Lung (tissue), 12 donors: ENCODE measurements around the gene MALT1. TPM values are rescaled to one million over a fixed set of nuclear protein-coding genes. Genes with fewer than 3 reads are reported as not detected.

Experiments used
- ATAC-seq: fragments of 200-7000 bp; cut with Tn5 transposase; one replicate; pipeline ENCODE4 v1.9.1; 2020; ENCODE audit warnings: moderate number of reproducible peaks; ENCODE audit not compliant: insufficient read depth, low FRiP score
- DNase-seq, 3 donors: peaks; one replicate each; pipeline ENCODE4 v3.0.0-alpha.2; 2013 to 2017
- H3K27ac ChIP-seq, 2 donors: one replicate each; pipeline ENCODE4 v1.5.1; 2013; ENCODE audit warnings: mild to moderate bottlenecking in 2 of 2, moderate library complexity in 2 of 2, control low read depth in 1 of 2, inconsistent platforms in 1 of 2, low read depth in 1 of 2, low read length in 1 of 2
- H3K27me3 ChIP-seq, 3 donors: one replicate each; pipeline ENCODE4 v1.5.1; 2013; ENCODE audit warnings: low read length in 2 of 3; ENCODE audit not compliant: control insufficient read depth in 3 of 3, insufficient read depth in 3 of 3
- H3K36me3 ChIP-seq, 4 donors: one replicate each; pipeline ENCODE4 v1.5.1; 2013; ENCODE audit warnings: low read length in 4 of 4, mild to moderate bottlenecking in 1 of 4, moderate library complexity in 1 of 4; ENCODE audit not compliant: control insufficient read depth in 4 of 4, insufficient read depth in 4 of 4
- H3K4me1 ChIP-seq, 5 donors: one replicate each; pipeline ENCODE4 v1.5.1; 2013; ENCODE audit warnings: low read length in 5 of 5, mild to moderate bottlenecking in 2 of 5, moderate library complexity in 1 of 5; ENCODE audit not compliant: control insufficient read depth in 5 of 5, insufficient read depth in 5 of 5
- H3K4me3 ChIP-seq: one replicate; pipeline ENCODE4 v1.5.1; 2013; ENCODE audit warnings: mild to moderate bottlenecking, control low read depth, moderate library complexity
- H3K9ac ChIP-seq, 2 donors: one replicate each; pipeline ENCODE4 v1.5.1; 2013; ENCODE audit warnings: low read length in 2 of 2, control low read depth in 1 of 2; ENCODE audit not compliant: insufficient read depth in 1 of 2
- H3K9me3 ChIP-seq, 4 donors: one replicate each; pipeline ENCODE4 v1.5.1; 2013; ENCODE audit warnings: low read length in 3 of 4, mild to moderate bottlenecking in 1 of 4, moderate library complexity in 1 of 4; ENCODE audit not compliant: control insufficient read depth in 4 of 4, insufficient read depth in 3 of 4
- CTCF ChIP-seq: IDR thresholded peaks from 2 replicates; pipeline ENCODE4 v1.5.1; 2012; ENCODE audit warnings: mild to moderate bottlenecking; ENCODE audit errors: control extremely low read depth, extremely low read depth
- WGBS, 2 donors: extraction: QIAGEN DNeasy Blood & Tissue Kit; methylation state at CpG; one replicate each; pipeline ENCODE4 v1.1.7; 2013; 5-methylcytosine and 5-hydroxymethylcytosine counted together
- polyA plus RNA-seq, 2 donors: library from polyadenylated mRNA; stranded (reverse); fragments of 200-250 nt; gene quantifications; one replicate each; pipeline ENCODE4 v1.2.1, GENCODE V29; 2013
- total RNA-seq, 2 donors: library from RNA; depleted of rRNA in 1 of 2; stranded (reverse); fragments of >200 nt in 1 of 2; gene quantifications; one replicate each; pipeline ENCODE4 v1.2.1, GENCODE V29; 2014 to 2021
- donor health status: control.
- donor health status: control.
- donor health status: Bipolar disorder and iron deficiency.
- donor health status: healthy.
- donor health status: DM: yes; HTN: yes; CAD: no.

MALT1 gene
- total and polyA plus RNA-seq, 4 donors: 6.1 to 35.6 (median 12.9) TPM

GRCh38 chr18:58698701-58699193 lies 27.5 kb downstream of the MALT1 start:
- Histone ChIP-seq H3K9ac (no peak overlapping the region), H3K4me3 (no peak overlapping the region), H3K27ac (no peak overlapping the region), H3K9me3 (no peaks in the 10 kb centered on the region), H3K4me1 (peaks cover 0 to 2% (median 0%) of the 10 kb centered on the region in 5 donors), H3K36me3 (peaks cover 5 to 10% (median 9%) of the 10 kb centered on the region in 4 donors), H3K27me3 (no peaks in the 10 kb centered on the region)
- no peak for TF ChIP-seq CTCF
- 92 to 97% methylated on average over 2 of the region's 2 CpGs for WGBS, 2 donors
- no peak for ATAC-seq
- DNase-seq: no peak

DNA sequence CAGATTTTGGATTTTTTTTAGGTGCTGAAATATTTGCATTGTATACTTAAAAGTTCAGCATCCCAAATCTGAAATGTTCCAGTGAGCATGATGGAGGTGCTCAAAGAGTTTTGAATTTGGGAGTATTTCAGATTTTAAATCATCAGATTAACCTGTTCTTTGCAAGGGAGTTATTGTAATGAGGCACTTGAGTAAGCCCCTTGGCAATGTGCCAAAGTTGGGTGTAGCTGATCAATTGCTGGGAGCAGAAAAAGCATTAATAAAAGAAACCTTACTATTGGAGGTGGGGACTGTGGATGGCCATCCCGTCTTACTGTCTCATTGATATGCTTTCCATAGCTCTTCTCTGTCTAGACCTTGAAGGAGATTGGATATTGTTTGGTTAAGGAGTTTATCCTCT lies 28.3 kb downstream of the MALT1 start:
- DNase-seq: no peak
- 97 to 98% methylated on average over 1 of the region's 1 CpG for WGBS, 2 donors

GRCh38 chr18:58700209-58700608 lies 28.9 kb downstream of the MALT1 start:
- Histone ChIP-seq H3K9ac (no peak overlapping the region), H3K4me3 (no peak overlapping the region), H3K27me3 (no peaks in the 10 kb centered on the region), H3K9me3 (no peaks in the 10 kb centered on the region), H3K4me1 (no peaks in the 10 kb centered on the region), H3K36me3 (peaks cover 5 to 10% (median 9%) of the 10 kb centered on the region in 4 donors), H3K27ac (no peak overlapping the region)
- no peak for ATAC-seq
- no peak for DNase-seq
- WGBS, 2 donors: 80 to 87% methylated on average over 4 of the region's 4 CpGs
- no peak for TF ChIP-seq CTCF

More for the DNA sequence above, 28.3 kb downstream of the MALT1 start:
- H3K4me3 ChIP-seq: no peak overlapping the region
- ATAC-seq: no peak
- H3K36me3 ChIP-seq: peaks cover 5 to 10% (median 9%) of the 10 kb centered on the region in 4 donors
- H3K9ac ChIP-seq: no peak overlapping the region
- H3K27me3 ChIP-seq: no peaks in the 10 kb centered on the region
- no peak for TF ChIP-seq CTCF
- H3K9me3 ChIP-seq: no peaks in the 10 kb centered on the region
- H3K4me1 ChIP-seq: peaks cover 0 to 2% (median 0%) of the 10 kb centered on the region in 5 donors
- H3K27ac ChIP-seq: no peak overlapping the region

- peaks cover 0 to 6% (median 2%) of the 10 kb centered on the region in 4 donors for H3K36me3 ChIP-seq
- ATAC-seq: no peak
Measured at GRCh38 chr18:58712930-58713329, 41.7 kb downstream of the MALT1 start.

More at GRCh38 chr18:58712930-58713329, 41.7 kb downstream of the MALT1 start:
- Histone ChIP-seq H3K4me3 (no peak overlapping the region), H3K9ac (no peak overlapping the region), H3K4me1 (peaks cover 0 to 14% (median 0%) of the 10 kb centered on the region in 5 donors), H3K27me3 (no peaks in the 10 kb centered on the region), H3K9me3 (no peaks in the 10 kb centered on the region), H3K27ac (no peak overlapping the region)
- no peak for DNase-seq
- TF ChIP-seq CTCF: no peak
